SKM-1 (cell line): Measurements from ENCODE around the gene AMIGO3.

Experiments
- DNase-seq: peaks from one replicate; lab custom pipeline; 2025; ENCODE audit not compliant: unreplicated experiment; lab: John Stamatoyannopoulos, UW

AMIGO3 gene

DNA sequence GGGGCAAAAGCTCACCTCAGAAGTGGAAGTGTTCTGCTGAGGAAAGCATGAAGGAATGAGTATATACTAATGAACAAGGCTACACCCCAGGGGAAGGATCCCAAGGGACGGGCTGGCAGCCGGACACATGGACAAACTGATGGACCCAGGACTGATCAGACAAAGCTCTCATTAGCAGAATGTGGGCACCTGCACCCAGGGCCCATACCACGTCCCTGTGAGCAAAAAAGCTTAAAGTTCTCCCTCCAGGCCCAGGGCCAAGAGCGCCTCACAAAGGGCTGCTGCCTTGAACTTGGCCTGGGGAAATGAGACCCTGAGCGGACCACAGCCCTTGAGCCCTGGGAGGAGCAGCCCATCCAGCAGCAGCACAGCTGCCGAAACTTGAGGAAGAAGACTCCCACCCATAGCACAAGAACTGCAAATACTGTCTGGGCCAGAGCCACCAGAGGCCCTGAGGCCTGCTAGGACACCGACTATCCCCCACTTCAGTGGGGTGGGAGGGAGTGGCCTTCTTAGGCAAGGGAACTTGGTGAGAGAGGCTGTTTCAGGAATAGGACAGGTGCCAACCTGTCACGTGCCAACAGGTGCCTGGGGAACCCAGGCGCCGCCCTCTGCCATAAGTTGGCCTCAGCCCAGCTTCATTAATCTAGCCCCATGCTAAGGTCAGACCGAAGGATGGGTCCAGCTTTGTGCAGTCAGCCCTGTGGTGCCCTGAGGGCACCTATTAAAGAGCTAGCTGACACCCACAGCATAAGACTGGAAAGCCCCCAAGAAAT lies 6.6 kb upstream of the AMIGO3 start:
- no peak for DNase-seq

GRCh38 chr3:49724586-49724985 lies 5.1 kb upstream of the AMIGO3 start:
- DNase-seq: no peak

DNA sequence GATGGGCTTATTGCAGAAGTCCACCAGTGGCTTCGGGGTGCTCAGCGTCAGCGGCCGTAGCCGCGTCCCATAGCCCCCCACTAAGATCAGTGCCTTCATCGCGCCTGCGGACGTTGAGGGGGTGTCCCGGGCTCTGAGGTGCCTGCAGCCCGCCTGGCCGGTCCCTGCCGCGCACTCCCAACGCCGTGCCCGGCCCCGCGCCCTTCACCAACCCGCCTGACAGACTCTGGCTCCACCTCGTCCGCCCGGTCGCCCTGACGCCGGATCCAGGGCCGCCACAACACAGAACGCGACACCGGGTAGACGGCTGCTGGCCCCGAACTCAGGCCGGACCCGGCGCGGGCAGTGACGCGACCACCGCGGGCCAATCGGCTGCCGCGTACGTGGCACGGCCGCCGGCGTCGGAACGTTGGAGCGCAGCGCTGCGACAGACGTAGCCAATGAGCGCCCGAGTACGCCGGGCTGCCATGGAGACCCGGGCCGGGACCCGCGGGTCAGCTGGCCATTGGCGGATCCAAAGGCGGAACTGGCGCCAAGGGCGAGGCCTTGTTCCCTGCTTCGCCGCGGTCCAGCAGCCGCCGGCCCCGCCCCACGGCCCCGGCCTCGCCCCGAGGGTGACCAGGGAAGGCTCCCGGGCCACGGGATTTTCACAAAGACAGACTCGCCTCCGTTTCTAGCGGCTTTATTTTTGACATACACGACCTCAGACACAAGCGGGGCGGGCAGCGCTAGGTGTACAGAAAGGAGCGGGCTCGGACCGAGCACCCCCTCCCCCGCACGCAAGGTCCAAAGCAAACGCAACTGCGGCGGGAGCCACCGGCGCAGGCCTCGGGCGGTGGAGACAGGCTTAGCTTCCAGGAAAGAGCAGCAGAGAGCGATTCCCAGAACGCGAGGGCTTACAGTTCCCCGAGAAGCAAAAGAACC lies 4.4 kb upstream of the AMIGO3 start, which contains the start of gene GMPPB:
GMPPB (minus strand) TSS at position 324 of the 924 bp plus-strand sequence; CDS start at position 99, 225 bp downstream.
- DNase-seq: peak; percentile 81

DNA sequence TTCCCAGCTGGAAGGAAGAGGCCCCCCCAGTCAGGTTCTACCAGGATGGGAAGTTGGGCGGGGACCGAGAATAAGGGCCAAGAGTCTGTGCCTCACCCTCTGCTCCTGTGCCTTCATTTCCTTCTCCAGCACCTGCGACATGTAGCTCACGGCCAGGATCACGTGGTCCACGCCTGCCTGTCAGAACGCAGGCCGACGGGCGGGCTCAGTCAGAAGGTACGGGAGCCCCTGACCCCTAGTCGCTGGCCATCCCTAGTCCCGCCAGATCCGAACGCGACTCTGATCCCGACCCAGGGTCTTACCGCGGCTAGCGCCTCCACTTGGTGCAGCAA lies 3.8 kb upstream of the AMIGO3 start:
- DNase-seq: no peak

- DNase-seq: no peak
Measured at GRCh38 chr3:49722896-49723295, 3.4 kb upstream of the AMIGO3 start.

- DNase-seq: no peak
Measured at GRCh38 chr3:49721896-49722781, 2.7 kb upstream of the AMIGO3 start.

- DNase-seq: no peak
Measured at GRCh38 chr3:49721596-49721895, 2.1 kb upstream of the AMIGO3 start.

GRCh38 chr3:49720855-49721595 lies 1.5 kb upstream of the AMIGO3 start:
- no peak for DNase-seq

- DNase-seq: no peak
Measured at GRCh38 chr3:49718858-49719213, 648 bp downstream of the AMIGO3 start.

DNA sequence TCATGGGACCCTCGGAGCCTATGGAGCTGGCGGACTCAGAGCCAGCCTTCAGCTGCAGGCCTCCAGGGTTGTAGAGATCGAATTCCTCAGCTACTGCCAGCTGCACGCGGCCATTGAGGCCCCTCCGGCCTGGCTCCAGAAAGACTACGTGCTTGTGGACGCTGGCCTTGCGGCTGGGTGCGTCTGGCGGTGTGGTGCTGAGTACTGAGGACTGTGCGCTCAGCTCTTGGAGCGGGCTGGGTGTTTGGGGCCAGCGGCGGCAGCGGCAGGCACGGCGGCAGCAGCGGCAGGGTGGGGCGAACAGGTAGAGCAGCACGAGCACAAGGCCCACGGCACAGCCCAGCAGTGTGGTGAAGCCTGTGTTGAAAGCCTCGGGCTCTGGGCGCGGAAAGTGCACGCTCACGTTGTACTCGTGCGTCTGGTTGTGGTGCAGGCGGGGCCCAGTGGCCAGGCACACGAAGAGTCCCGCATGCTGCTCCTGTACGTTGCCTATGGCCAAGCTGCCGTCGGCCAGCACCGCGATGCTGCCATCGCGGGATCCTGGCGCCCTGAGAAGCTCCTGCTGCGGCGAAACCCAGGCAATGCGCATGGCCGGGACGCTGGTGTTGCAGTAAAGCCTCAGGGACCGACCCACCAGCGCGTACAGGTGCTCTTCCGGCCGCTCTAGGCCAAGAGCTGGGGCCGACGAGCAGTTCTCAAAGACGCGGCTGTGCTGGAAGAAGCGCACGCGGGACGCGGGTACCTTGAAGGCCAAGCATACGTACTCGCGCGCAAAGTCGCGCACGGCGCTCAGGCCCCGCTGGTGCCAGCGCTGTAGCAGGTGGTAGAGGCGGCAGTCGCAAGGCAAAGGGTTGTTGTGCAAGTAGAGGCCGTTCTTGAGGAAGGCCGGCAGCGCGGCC lies 1.3 kb downstream of the AMIGO3 start:
- DNase-seq: no peak

- no peak for DNase-seq
Measured at GRCh38 chr3:49717211-49717958, 2.1 kb downstream of the AMIGO3 start.

- no peak for DNase-seq
Measured at GRCh38 chr3:49716691-49717210, 2.7 kb downstream of the AMIGO3 start.

- no peak for DNase-seq
Measured at GRCh38 chr3:49716169-49716568, 3.3 kb downstream of the AMIGO3 start.

GRCh38 chr3:49715611-49716121 lies 3.8 kb downstream of the AMIGO3 start:
- no peak for DNase-seq

DNA sequence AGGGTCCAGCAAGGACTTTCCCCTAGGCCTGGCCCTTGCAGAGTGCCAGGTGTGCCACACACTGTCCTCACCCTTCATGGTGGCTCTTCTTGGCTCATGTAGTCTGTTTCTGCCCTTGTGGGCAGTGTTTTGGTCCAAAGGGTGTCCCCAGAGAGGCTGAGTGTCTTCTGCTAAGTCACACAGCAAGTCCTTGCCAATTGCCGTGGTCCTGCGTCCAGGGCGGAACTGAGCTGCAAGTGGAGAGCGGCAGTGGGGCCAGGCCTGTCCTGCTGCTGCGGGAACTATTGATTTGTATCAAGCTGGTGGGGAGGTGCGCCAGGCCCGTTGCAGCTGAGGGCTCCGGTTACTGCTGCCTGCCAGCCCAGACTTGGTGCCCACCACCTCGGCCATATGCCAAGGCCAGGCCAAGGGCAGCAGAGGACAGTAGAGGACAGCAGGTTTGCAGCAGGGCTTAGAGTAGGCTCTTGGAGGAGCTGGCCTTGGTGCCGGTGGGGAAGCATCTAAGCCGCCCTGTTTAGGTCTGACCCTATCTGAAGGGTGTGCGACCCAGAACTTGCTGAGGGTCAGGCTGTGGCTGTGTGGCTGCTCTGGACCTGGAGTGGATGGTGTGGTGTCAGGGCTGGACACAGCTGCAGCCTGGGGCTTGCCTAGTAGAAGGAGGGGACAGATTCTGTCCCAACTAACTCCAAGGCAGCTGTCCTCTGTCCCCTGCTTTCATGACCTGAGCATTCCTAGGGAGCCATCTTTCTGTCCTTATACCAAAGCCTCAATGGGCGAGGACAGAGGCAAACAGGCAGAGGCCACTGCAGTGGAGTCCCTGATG lies 4.5 kb downstream of the AMIGO3 start:
- DNase-seq: no peak

DNA sequence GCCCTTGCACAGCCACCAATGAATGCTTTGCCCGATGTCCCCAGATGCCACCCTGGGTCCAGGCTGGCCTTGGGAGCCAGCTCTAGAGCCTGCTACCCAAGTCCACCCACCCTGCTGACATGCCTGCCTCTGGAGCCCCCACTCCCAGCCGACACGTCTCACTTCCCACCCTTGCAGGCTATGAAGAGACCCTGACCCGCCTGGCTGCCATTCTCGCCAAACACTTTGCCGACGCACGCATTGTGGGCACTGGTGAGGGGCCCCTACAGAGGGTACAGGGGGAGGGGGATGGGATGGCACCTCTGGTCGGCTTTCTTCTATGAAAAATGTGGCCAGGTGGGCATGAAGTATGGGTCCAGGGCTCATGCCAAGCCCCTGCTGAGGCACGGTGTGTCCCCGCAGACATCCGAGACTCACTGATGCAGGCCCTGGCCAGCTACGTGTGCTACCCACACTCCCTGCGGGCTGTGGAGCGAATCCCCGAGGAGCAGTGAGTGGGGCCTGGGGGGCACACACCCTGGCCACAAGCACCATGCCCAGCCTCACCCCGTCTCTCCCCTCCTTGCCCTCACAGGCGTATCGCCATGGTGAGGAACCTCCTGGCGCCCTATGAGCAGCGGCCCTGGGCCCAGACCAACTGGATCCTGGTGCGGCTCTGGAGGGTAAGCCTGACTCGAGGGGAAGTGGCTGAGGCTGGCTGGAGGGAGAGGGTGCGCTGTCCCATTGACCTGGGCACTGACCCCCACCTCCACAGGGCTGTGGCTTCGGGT lies 6.0 kb downstream of the AMIGO3 start:
- no peak for DNase-seq
